ENCODE results near the gene C9orf78. TPM values are rescaled to one million over a fixed set of nuclear protein-coding genes. Genes with fewer than 3 reads are reported as not detected.

Gene C9orf78
- polyA plus RNA-seq, 1 experiment: 26.1 TPM

- H3K4me3 ChIP-seq (ENCODE audit: low read depth, low read length): no peak overlapping the region
- peaks cover 33% of the 10 kb centered on the region for H3K36me3 ChIP-seq (ENCODE audit: control insufficient read depth, insufficient read depth, low read length)
- POLR2A ChIA-PET: no interaction called here
- DNase-seq (ENCODE audit: low read depth): no peak
- H3K27me3 ChIP-seq (ENCODE audit: control insufficient read depth, insufficient read depth, low read length): no peaks in the 10 kb centered on the region
- CTCF ChIA-PET: interaction anchor here (1.0 kb wide), 1 partner anchor 74 kb away, joined by 4 read pairs; no protein-coding TSS in a partner anchor
- TF ChIP-seq CTCF (IDR thresholded peaks at IDR 0.05; ENCODE audit: insufficient read depth, low read depth, low read length): no peak
Measured at GRCh38 chr9:129875687-129876395, 40.8 kb upstream of the C9orf78 start.

GRCh38 chr9:129875181-129875611, 40.1 kb upstream of the C9orf78 start:
- H3K27me3 ChIP-seq (ENCODE audit: control insufficient read depth, insufficient read depth, low read length): no peaks in the 10 kb centered on the region
- no peak for TF ChIP-seq CTCF (IDR thresholded peaks at IDR 0.05; ENCODE audit: insufficient read depth, low read depth, low read length)
- H3K4me3 ChIP-seq (ENCODE audit: low read depth, low read length): no peak overlapping the region
- POLR2A ChIA-PET: no interaction called here
- H3K36me3 ChIP-seq (ENCODE audit: control insufficient read depth, insufficient read depth, low read length): peaks cover 33% of the 10 kb centered on the region
- no peak for DNase-seq (ENCODE audit: low read depth)
- CTCF ChIA-PET: interaction anchor here (0.6 to 1.0 kb wide), 2 partner anchors 74 to 81 kb away, joined by 3 to 4 read pairs; no protein-coding TSS in a partner anchor

- no peak for TF ChIP-seq CTCF (IDR thresholded peaks at IDR 0.05; ENCODE audit: insufficient read depth, low read depth, low read length)
- DNase-seq (ENCODE audit: low read depth): no peak
- CTCF ChIA-PET: interaction anchor here (0.6 to 1.0 kb wide), 2 partner anchors 73 to 82 kb away, joined by 3 to 4 read pairs; no protein-coding TSS in a partner anchor
- Histone ChIP-seq H3K4me3 (ENCODE audit: low read depth, low read length) (no peak overlapping the region), H3K36me3 (ENCODE audit: control insufficient read depth, insufficient read depth, low read length) (peaks cover 30% of the 10 kb centered on the region), H3K27me3 (ENCODE audit: control insufficient read depth, insufficient read depth, low read length) (no peaks in the 10 kb centered on the region)
- POLR2A ChIA-PET: no interaction called here
Measured at GRCh38 chr9:129874261-129875101, 39.4 kb upstream of the C9orf78 start.

- CTCF ChIA-PET: no interaction called here
- TF ChIP-seq CTCF (IDR thresholded peaks at IDR 0.05; ENCODE audit: insufficient read depth, low read depth, low read length): no peak
- H3K27me3 ChIP-seq (ENCODE audit: control insufficient read depth, insufficient read depth, low read length): no peaks in the 10 kb centered on the region
- no peak for DNase-seq (ENCODE audit: low read depth)
- H3K36me3 ChIP-seq (ENCODE audit: control insufficient read depth, insufficient read depth, low read length): peaks cover 29% of the 10 kb centered on the region
- POLR2A ChIA-PET: no interaction called here
- no peak overlapping the region for H3K4me3 ChIP-seq (ENCODE audit: low read depth, low read length)
Measured at GRCh38 chr9:129873563-129874190, 38.6 kb upstream of the C9orf78 start.

- ChIA-PET CTCF (no interaction called here), POLR2A (no interaction called here)
- no peak overlapping the region for H3K4me3 ChIP-seq (ENCODE audit: low read depth, low read length)
- no peak for TF ChIP-seq CTCF (IDR thresholded peaks at IDR 0.05; ENCODE audit: insufficient read depth, low read depth, low read length)
- DNase-seq (ENCODE audit: low read depth): no peak
- H3K36me3 ChIP-seq (ENCODE audit: control insufficient read depth, insufficient read depth, low read length): peaks cover 33% of the 10 kb centered on the region
- H3K27me3 ChIP-seq (ENCODE audit: control insufficient read depth, insufficient read depth, low read length): no peaks in the 10 kb centered on the region
Measured at GRCh38 chr9:129871046-129871445, 36.0 kb upstream of the C9orf78 start.

Data from BJ (cell line).